DOHH2 (cell line): ENCODE results near the gene SSH2.

Experiments
- CTCF ChIP-seq: fragments of 200-600 bp; sonication (generic); IDR thresholded peaks from one replicate; pipeline ENCODE4 v1.5.1; 2014; ENCODE audit warnings: antibody characterized with exemption, mild to moderate bottlenecking, low read depth, low read length; ENCODE audit not compliant: poor library complexity, severe bottlenecking
- EZH2phosphoT487 ChIP-seq: fragments of 200-600 bp; sonication (generic); IDR thresholded peaks from 2 replicates; pipeline ENCODE4 v1.6.1; 2017; ENCODE audit warnings: borderline replicate concordance, mild to moderate bottlenecking, antibody characterized with exemption, low read length, moderate library complexity, mixed read lengths

DNA sequence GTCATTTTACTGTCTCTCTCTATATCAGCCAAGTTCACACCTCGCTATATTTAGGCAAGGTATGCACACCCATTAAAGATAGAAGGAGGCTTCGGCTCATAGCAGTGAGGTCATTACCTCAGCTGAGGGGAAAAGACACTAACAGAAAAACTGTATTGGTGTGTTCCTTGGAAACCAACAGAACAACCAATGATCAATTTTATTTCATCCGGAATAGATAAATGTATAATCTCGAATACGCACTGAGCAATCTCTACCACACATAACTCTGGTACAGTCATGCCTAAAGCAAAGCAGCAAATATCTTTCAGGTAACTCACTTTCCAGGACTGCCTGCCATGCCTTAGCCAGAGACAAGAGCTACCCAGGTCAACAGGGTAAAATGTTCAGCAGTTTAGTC, 197.4 kb downstream of the SSH2 start:
- TF ChIP-seq CTCF (no peak), EZH2phosphoT487 (no peak)
